ENCODE data around the gene ANO3. TPM values are rescaled to one million over a fixed set of nuclear protein-coding genes. Genes with fewer than 3 reads are reported as not detected.

The ANO3 gene
- total and polyA plus RNA-seq, 8 donors, result 0.06 to 1.1 (median 0.67) TPM

- WGBS, 2 donors, result 71 to 94% methylated on average over 1 of the region's 1 CpG
- intact Hi-C loops (cut with DNase I), result no loop called here
- no peak overlapping the region for H3K27ac ChIP-seq
- no peaks in the 10 kb centered on the region for H3K9me3 ChIP-seq
- ATAC-seq (no peak), FAIRE-seq (no peak), DNase-seq (no peak)
- TF ChIP-seq CTCF (IDR thresholded peaks at IDR 0.05), result no peak
- H3K4me3 ChIP-seq, result no peak overlapping the region
- no peaks in the 10 kb centered on the region for H3K4me1 ChIP-seq
- H3K36me3 ChIP-seq, result no peaks in the 10 kb centered on the region
- no peaks in the 10 kb centered on the region for H3K27me3 ChIP-seq
These were observed 45.7 kb downstream of the ANO3 start for GRCh38 chr11:26377619-26378018.

GRCh38 chr11:26399336-26399735, 67.4 kb downstream of the ANO3 start:
- no peaks in the 10 kb centered on the region for H3K4me1 ChIP-seq
- H3K36me3 ChIP-seq, result no peaks in the 10 kb centered on the region
- no peak for DNase-seq
- 25 to 63% methylated on average over 1 of the region's 1 CpG for WGBS, 2 donors
- intact Hi-C loops (cut with DNase I), result no loop called here
- no peaks in the 10 kb centered on the region for H3K27me3 ChIP-seq
- no peak for FAIRE-seq
- no peaks in the 10 kb centered on the region for H3K9me3 ChIP-seq
- no peak overlapping the region for H3K4me3 ChIP-seq
- no peak for TF ChIP-seq CTCF (IDR thresholded peaks at IDR 0.05)
- no peak for ATAC-seq
- no peak overlapping the region for H3K27ac ChIP-seq

GRCh38 chr11:26410706-26411366, 78.9 kb downstream of the ANO3 start:
- no peaks in the 10 kb centered on the region for H3K9me3 ChIP-seq
- no peak for ATAC-seq
- no peak overlapping the region for H3K4me3 ChIP-seq
- TF ChIP-seq CTCF (IDR thresholded peaks at IDR 0.05), result no peak
- no peak overlapping the region for H3K27ac ChIP-seq
- FAIRE-seq, result no peak
- 62 to 64% methylated on average over 5 of the region's 5 CpGs for WGBS, 2 donors
- no peaks in the 10 kb centered on the region for H3K27me3 ChIP-seq
- intact Hi-C loops (cut with DNase I), result no loop called here
- H3K4me1 ChIP-seq, result no peaks in the 10 kb centered on the region
- H3K36me3 ChIP-seq, result no peaks in the 10 kb centered on the region
- no peak for DNase-seq

- H3K9me3 ChIP-seq, result no peaks in the 10 kb centered on the region
- H3K27me3 ChIP-seq, result no peaks in the 10 kb centered on the region
- no peaks in the 10 kb centered on the region for H3K4me1 ChIP-seq
- intact Hi-C loops (cut with DNase I), result no loop called here
- TF ChIP-seq CTCF (IDR thresholded peaks at IDR 0.05), result no peak
- H3K36me3 ChIP-seq, result no peaks in the 10 kb centered on the region
- WGBS, 2 donors, result 50 to 56% methylated on average over 1 of the region's 1 CpG
- ATAC-seq (no peak), FAIRE-seq (no peak), DNase-seq (no peak)
- H3K27ac ChIP-seq, result no peak overlapping the region
- H3K4me3 ChIP-seq, result no peak overlapping the region
These were observed 81.0 kb downstream of the ANO3 start for GRCh38 chr11:26412955-26413354.

- FAIRE-seq (no peak), ATAC-seq (no peak), DNase-seq (no peak)
- intact Hi-C loops (cut with DNase I), result no loop called here
- H3K27ac ChIP-seq, result no peak overlapping the region
- 88 to 89% methylated on average over 6 of the region's 6 CpGs for WGBS, 2 donors
- no peaks in the 10 kb centered on the region for H3K27me3 ChIP-seq
- no peak overlapping the region for H3K4me3 ChIP-seq
- H3K9me3 ChIP-seq, result no peaks in the 10 kb centered on the region
- H3K4me1 ChIP-seq, result no peaks in the 10 kb centered on the region
- H3K36me3 ChIP-seq, result no peaks in the 10 kb centered on the region
- no peak for TF ChIP-seq CTCF (IDR thresholded peaks at IDR 0.05)
These were observed 86.5 kb downstream of the ANO3 start for GRCh38 chr11:26418386-26418912.

Measured in pancreas (tissue), 10 donors.